Transverse colon (tissue), 3 donors: ENCODE results near the gene ASXL3.

Experiments used
- CTCF ChIP-seq, 5 experiments: fragments of 200-600 bp in 3 of 5; fragments of 450-650 bp in 2 of 5; sonication (generic) in 3 of 5; IDR thresholded peaks; 1 replicate in 2 of 5; 2 replicates in 3 of 5; pipeline ENCODE4 v1.5.1; 2016 to 2017; ENCODE audit warnings: antibody characterized with exemption in 5 of 5, inconsistent platforms in 3 of 5, mild to moderate bottlenecking in 2 of 5, moderate library complexity in 1 of 5
- EP300 ChIP-seq: sonication (generic); formaldehyde crosslinking; IDR thresholded peaks from one replicate; pipeline ENCODE4 v1.6.1; 2017; ENCODE audit warnings: antibody characterized with exemption, low read depth
- POLR2A ChIP-seq: fragments of 450-650 bp; IDR thresholded peaks from one replicate; pipeline ENCODE4 v1.6.1; 2016; ENCODE audit warnings: antibody characterized with exemption, mild to moderate bottlenecking, moderate library complexity

GRCh38 chr18:33749834-33750233 is 171.8 kb downstream of the ASXL3 start:
- no peak for TF ChIP-seq CTCF (IDR thresholded peaks at IDR 0.05)
- no peak for TF ChIP-seq POLR2A
- no peak for TF ChIP-seq EP300
